A673 (cell line): Measurements from ENCODE around the gene PAQR8. TPM values are rescaled to one million over a fixed set of nuclear protein-coding genes. Genes with fewer than 3 reads are reported as not detected.

Source experiments
- BruUV-seq: library from RNA; stranded (reverse); fragments of 400-500 nt; replicated peaks from 2 replicates; lab custom pipeline; 2021; lab: Mats Ljungman, UMichigan
- CTCF ChIA-PET: fragments of 300-600 bp; sonication (Branson Sonifier 250); formaldehyde crosslinking; loops from one replicate; lab custom pipeline; 2022; ENCODE audit warnings: antibody characterized with exemption; lab: Charles Lee
- POLR2A ChIA-PET: fragments of 300-600 bp; sonication (Branson Sonifier 250); formaldehyde crosslinking; loops from one replicate; lab custom pipeline; 2022; ENCODE audit warnings: antibody characterized with exemption; ENCODE audit not compliant: low non-redundant PET; lab: Charles Lee
- DNase-seq: peaks from one replicate; pipeline ENCODE4 v3.0.0-alpha.2; 2015; ENCODE audit warnings: low spot score
- H3K27ac ChIP-seq: fragments of 200-600 bp; sonication (generic); 2 replicates; pipeline ENCODE4 v1.5.1; 2016; ENCODE audit warnings: mixed run types, low read depth, mild to moderate bottlenecking, mixed read lengths, antibody characterized with exemption, low read length; ENCODE audit not compliant: poor library complexity, severe bottlenecking
- H3K27me3 ChIP-seq: fragments of 200-600 bp; sonication (generic); replicated peaks from 2 replicates; pipeline ENCODE4 v1.6.1; 2017; ENCODE audit warnings: mixed run types, low read depth, mild to moderate bottlenecking, mixed read lengths, antibody characterized with exemption, low read length; ENCODE audit not compliant: insufficient read depth, poor library complexity
- H3K36me3 ChIP-seq: fragments of 200-600 bp; sonication (generic); 2 replicates; pipeline ENCODE4 v1.6.1; 2016; ENCODE audit warnings: mixed run types, mild to moderate bottlenecking, mixed read lengths, antibody characterized with exemption, low read length; ENCODE audit not compliant: insufficient read depth, poor library complexity, severe bottlenecking
- H3K4me1 ChIP-seq: fragments of 200-600 bp; sonication (generic); 2 replicates; pipeline ENCODE4 v1.6.1; 2017; ENCODE audit warnings: mixed run types, mild to moderate bottlenecking, mixed read lengths, antibody characterized with exemption, low read length; ENCODE audit not compliant: insufficient read depth, poor library complexity, severe bottlenecking
- H3K4me3 ChIP-seq: fragments of 200-600 bp; sonication (generic); 2 replicates; pipeline ENCODE4 v1.5.1; 2016; ENCODE audit warnings: low read depth, mixed run types, mild to moderate bottlenecking, mixed read lengths, low read length; ENCODE audit not compliant: poor library complexity, severe bottlenecking
- H3K9me3 ChIP-seq: fragments of 200-600 bp; sonication (generic); 2 replicates; pipeline ENCODE4 v1.6.1; 2016; ENCODE audit warnings: mixed run types, low read depth, mild to moderate bottlenecking, mixed read lengths, antibody characterized with exemption, low read length; ENCODE audit not compliant: poor library complexity, severe bottlenecking
- EZH2 ChIP-seq: fragments of 200-600 bp; sonication (generic); IDR thresholded peaks from 2 replicates; pipeline ENCODE4 v1.6.1; 2017; ENCODE audit warnings: borderline replicate concordance, low read depth, mild to moderate bottlenecking, mixed read lengths, antibody characterized with exemption, low read length; ENCODE audit not compliant: poor library complexity, severe bottlenecking
- intact Hi-C: fragments of 100-400 bp; cut with micrococcal nuclease; formaldehyde crosslinking; loops from one replicate; pipeline ENCODE4 v1.10.0; 2022; ENCODE audit not compliant: unreplicated experiment
- total RNA-seq: library from RNA; stranded (reverse); gene quantifications from 2 replicates; pipeline ENCODE4 v1.2.3, GENCODE V29; 2021
- TF ChIP-seq, protein P1 (sequence below): fragments of 300-800, 200-600 bp; sonication (generic); conservative IDR thresholded peaks from 2 replicates; pipeline ENCODE4 v1.5.1; 2017; ENCODE audit warnings: low read depth, mild to moderate bottlenecking, antibody characterized with exemption, low read length, moderate library complexity, mixed read lengths

Gene PAQR8
- total RNA-seq, 1 experiment from 2014 or later, result 1.5 TPM

DNA sequence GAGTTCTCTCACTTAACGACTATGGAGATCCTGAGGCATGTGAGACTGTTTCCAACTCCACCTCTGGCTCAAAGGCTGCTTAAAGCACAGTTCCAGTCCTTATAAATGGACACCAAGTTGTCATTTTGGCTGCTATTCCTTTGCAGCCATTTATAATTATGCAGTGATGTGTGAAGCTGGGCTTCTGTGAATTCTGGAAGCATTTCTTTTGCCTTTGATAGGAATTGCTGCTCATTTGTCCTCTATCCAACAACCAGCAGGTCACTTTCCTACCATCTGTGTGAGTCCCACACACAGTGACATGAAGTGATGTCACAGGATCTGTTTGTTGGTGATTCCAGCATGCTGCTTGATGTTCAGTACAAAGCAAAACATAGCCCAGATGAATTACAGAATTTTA lies 29.6 kb downstream of the PAQR8 start:
- Histone ChIP-seq H3K4me1 (peaks cover 6% of the 10 kb centered on the region), H3K27me3 (no peaks in the 10 kb centered on the region), H3K9me3 (no peaks in the 10 kb centered on the region), H3K4me3 (no peak overlapping the region), H3K36me3 (no peaks in the 10 kb centered on the region), H3K27ac (no peak overlapping the region)
- no TSS peak for BruUV-seq
- no peak for DNase-seq
- POLR2A ChIA-PET, result no interaction called here
- CTCF ChIA-PET, result no interaction called here
- TF ChIP-seq EZH2, result no peak
- TF ChIP-seq, protein P1, sequence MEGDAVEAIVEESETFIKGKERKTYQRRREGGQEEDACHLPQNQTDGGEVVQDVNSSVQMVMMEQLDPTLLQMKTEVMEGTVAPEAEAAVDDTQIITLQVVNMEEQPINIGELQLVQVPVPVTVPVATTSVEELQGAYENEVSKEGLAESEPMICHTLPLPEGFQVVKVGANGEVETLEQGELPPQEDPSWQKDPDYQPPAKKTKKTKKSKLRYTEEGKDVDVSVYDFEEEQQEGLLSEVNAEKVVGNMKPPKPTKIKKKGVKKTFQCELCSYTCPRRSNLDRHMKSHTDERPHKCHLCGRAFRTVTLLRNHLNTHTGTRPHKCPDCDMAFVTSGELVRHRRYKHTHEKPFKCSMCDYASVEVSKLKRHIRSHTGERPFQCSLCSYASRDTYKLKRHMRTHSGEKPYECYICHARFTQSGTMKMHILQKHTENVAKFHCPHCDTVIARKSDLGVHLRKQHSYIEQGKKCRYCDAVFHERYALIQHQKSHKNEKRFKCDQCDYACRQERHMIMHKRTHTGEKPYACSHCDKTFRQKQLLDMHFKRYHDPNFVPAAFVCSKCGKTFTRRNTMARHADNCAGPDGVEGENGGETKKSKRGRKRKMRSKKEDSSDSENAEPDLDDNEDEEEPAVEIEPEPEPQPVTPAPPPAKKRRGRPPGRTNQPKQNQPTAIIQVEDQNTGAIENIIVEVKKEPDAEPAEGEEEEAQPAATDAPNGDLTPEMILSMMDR, result no peak
- intact Hi-C loops, result no loop called here

DNA sequence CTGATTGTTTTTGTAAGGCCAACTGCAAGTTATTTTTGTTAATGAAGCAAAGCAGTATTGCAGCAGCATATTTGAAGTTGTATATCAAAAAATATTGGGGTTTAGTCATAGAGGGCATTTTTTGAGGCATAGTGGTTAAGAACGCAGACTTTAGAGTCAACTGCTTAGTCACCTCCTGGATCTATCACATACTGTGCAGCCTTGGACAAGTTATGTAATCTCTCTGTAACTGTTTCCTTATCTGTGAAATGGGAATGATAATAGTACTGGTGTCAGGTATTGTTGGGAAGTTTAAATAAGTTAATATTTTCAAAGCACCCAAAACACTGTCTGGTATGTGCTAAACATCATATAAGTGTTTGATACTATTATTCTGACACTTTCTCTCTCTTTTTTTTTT lies 31.0 kb downstream of the PAQR8 start:
- Histone ChIP-seq H3K27me3 (no peaks in the 10 kb centered on the region), H3K27ac (no peak overlapping the region), H3K9me3 (no peaks in the 10 kb centered on the region), H3K36me3 (no peaks in the 10 kb centered on the region), H3K4me1 (peaks cover 6% of the 10 kb centered on the region), H3K4me3 (no peak overlapping the region)
- POLR2A ChIA-PET, result no interaction called here
- CTCF ChIA-PET, result interaction anchor here (0.9 kb wide), 1 partner anchor 15 kb away, joined by 5 read pairs; no protein-coding TSS in a partner anchor
- intact Hi-C loops, result no loop called here
- TF ChIP-seq, protein P1, result no peak
- TF ChIP-seq EZH2, result no peak
- no TSS peak for BruUV-seq
- no peak for DNase-seq

DNA sequence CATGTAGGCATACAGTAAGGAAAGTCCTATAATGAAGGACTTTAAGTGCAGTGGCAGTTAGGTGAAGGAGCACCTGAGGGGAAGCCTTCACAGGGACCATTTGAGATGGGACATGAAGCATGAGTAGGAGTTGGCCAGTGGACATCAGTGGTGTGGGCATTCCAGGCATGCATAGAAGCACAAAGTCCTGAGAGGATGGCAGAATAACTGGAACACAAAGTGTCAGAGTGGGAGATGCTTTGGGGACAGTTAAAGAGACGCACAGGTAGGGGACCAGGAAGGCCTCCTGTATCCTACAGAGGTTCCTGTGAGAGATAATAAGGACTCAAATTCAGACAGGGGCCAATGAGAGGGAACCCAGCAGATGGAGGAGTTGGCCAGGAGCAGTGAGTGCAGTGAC lies 31.8 kb downstream of the PAQR8 start:
- peaks cover 6% of the 10 kb centered on the region for H3K4me1 ChIP-seq
- H3K27me3 ChIP-seq, result no peaks in the 10 kb centered on the region
- H3K36me3 ChIP-seq, result no peaks in the 10 kb centered on the region
- ChIA-PET POLR2A (no interaction called here), CTCF (no interaction called here)
- TF ChIP-seq, protein P1, result no peak
- no peak for TF ChIP-seq EZH2
- H3K9me3 ChIP-seq, result no peaks in the 10 kb centered on the region
- H3K27ac ChIP-seq, result no peak overlapping the region
- H3K4me3 ChIP-seq, result no peak overlapping the region
- BruUV-seq, result no TSS peak
- no peak for DNase-seq
- intact Hi-C loops, result no loop called here
